CD4-positive, alpha-beta T cell (primary cell): ENCODE measurements around the gene GPC6. TPM values are rescaled to one million over a fixed set of nuclear protein-coding genes. Genes with fewer than 3 reads are reported as not detected.

Experiments used
- ATAC-seq: fragments of 200-7000 bp; cut with Tn5 transposase; one replicate; pipeline ENCODE4 v1.10.0; 2022; ENCODE audit warnings: mild to moderate bottlenecking; ENCODE audit not compliant: poor library complexity
- CTCF ChIA-PET: fragments of 350-600 bp; sonication (Branson Sonifier 250); formaldehyde crosslinking; loops from one replicate; lab custom pipeline; 2021; ENCODE audit warnings: antibody characterized with exemption, inconsistent platforms; lab: Charles Lee
- POLR2A ChIA-PET: fragments of 350-600 bp; sonication (Branson Sonifier 250); formaldehyde crosslinking; loops from one replicate; lab custom pipeline; 2021; ENCODE audit warnings: antibody characterized with exemption, inconsistent platforms; lab: Charles Lee
- DNase-seq, 14 experiments: peaks; one replicate each; pipeline ENCODE4 v3.0.0-alpha.2; 2013 to 2020; ENCODE audit warnings: mixed read lengths in 2 of 14
- H3K27ac ChIP-seq, 2 donors: one replicate each; pipeline versions ENCODE4 v1.5.1 to v1.7.0; 2013; ENCODE audit warnings: low read length in 2 of 2, low read depth in 1 of 2, mild to moderate bottlenecking in 1 of 2
- H3K27me3 ChIP-seq, 2 experiments: 1 replicate in 1 of 2; 2 replicates in 1 of 2; pipeline versions ENCODE4 v1.6.1 to v1.7.0; 2013; ENCODE audit warnings: low read length in 2 of 2, control low read depth in 1 of 2, mild to moderate bottlenecking in 1 of 2, moderate library complexity in 1 of 2; ENCODE audit not compliant: insufficient read depth in 2 of 2, control insufficient read depth in 1 of 2
- H3K36me3 ChIP-seq: one replicate; pipeline ENCODE4 v1.6.1; 2013; ENCODE audit warnings: low read length, control low read depth; ENCODE audit not compliant: insufficient read depth
- H3K4me1 ChIP-seq: one replicate; pipeline ENCODE4 v1.6.1; 2013; ENCODE audit warnings: low read length, control low read depth; ENCODE audit not compliant: insufficient read depth
- H3K4me3 ChIP-seq: one replicate; pipeline ENCODE4 v1.5.1; 2013; ENCODE audit warnings: mild to moderate bottlenecking, low read length, moderate library complexity
- H3K9me3 ChIP-seq, 2 experiments: 1 replicate in 1 of 2; 2 replicates in 1 of 2; pipeline versions ENCODE4 v1.6.1 to v1.7.0; 2013; ENCODE audit warnings: low read length in 2 of 2, mild to moderate bottlenecking in 2 of 2, control low read depth in 1 of 2, moderate library complexity in 1 of 2; ENCODE audit not compliant: control insufficient read depth in 1 of 2, insufficient read depth in 1 of 2
- H3K27ac Mint-ChIP-seq: one replicate; pipeline ENCODE4 v1.8.0; 2020; ENCODE audit warnings: mixed read lengths
- H3K27me3 Mint-ChIP-seq: one replicate; pipeline ENCODE4 v1.8.0; 2021; ENCODE audit warnings: mixed read lengths
- H3K36me3 Mint-ChIP-seq: one replicate; pipeline ENCODE4 v1.8.0; 2021; ENCODE audit warnings: low read depth, mixed read lengths
- H3K4me1 Mint-ChIP-seq: one replicate; pipeline ENCODE4 v1.8.0; 2021; ENCODE audit warnings: low read depth, mixed read lengths
- H3K4me3 Mint-ChIP-seq: one replicate; pipeline ENCODE4 v1.8.0; 2020; ENCODE audit warnings: mild to moderate bottlenecking, mixed read lengths
- H3K9me3 Mint-ChIP-seq: one replicate; pipeline ENCODE4 v1.8.0; 2020; ENCODE audit warnings: mixed read lengths
- intact Hi-C, 2 experiments: fragments of 100-400 bp; cut with DNase I in 1 of 2; cut with micrococcal nuclease in 1 of 2; formaldehyde crosslinking; loops; one replicate each; pipeline versions ENCODE4 v1.15.1 to v1.9.0; 2023 to 2025; cut with DNase I, micrococcal nuclease
- total RNA-seq, 174 experiments: library from RNA in 2 of 174; stranded (reverse) in 2 of 174; gene quantifications; one replicate each; pipeline ENCODE4 v1.2.3 and lab custom pipeline; 2021 to 2026
- TF ChIP-seq, protein P1 (sequence below): fragments of 200-600 bp; IDR thresholded peaks from one replicate; pipeline ENCODE4 v1.8.0; 2022; ENCODE audit warnings: antibody characterized with exemption, mild to moderate bottlenecking

The GPC6 gene
- total RNA-seq, 2 experiments from 2014 or later: not detected

- no peaks in the 10 kb centered on the region for H3K4me1 ChIP-seq
- Mint-ChIP-seq H3K4me3 (no peak overlapping the region), H3K27me3 (no peaks in the 10 kb centered on the region), H3K9me3 (no peaks in the 10 kb centered on the region), H3K27ac (no peak overlapping the region), H3K36me3 (no peaks in the 10 kb centered on the region), H3K4me1 (no peaks in the 10 kb centered on the region)
- ChIA-PET POLR2A (no interaction called here), CTCF (no interaction called here)
- no peak for DNase-seq
- H3K4me3 ChIP-seq: no peak overlapping the region
- intact Hi-C loops: no loop called here
- no peaks in the 10 kb centered on the region for H3K36me3 ChIP-seq
- H3K27me3 ChIP-seq: no peaks in the 10 kb centered on the region
- TF ChIP-seq, protein P1, sequence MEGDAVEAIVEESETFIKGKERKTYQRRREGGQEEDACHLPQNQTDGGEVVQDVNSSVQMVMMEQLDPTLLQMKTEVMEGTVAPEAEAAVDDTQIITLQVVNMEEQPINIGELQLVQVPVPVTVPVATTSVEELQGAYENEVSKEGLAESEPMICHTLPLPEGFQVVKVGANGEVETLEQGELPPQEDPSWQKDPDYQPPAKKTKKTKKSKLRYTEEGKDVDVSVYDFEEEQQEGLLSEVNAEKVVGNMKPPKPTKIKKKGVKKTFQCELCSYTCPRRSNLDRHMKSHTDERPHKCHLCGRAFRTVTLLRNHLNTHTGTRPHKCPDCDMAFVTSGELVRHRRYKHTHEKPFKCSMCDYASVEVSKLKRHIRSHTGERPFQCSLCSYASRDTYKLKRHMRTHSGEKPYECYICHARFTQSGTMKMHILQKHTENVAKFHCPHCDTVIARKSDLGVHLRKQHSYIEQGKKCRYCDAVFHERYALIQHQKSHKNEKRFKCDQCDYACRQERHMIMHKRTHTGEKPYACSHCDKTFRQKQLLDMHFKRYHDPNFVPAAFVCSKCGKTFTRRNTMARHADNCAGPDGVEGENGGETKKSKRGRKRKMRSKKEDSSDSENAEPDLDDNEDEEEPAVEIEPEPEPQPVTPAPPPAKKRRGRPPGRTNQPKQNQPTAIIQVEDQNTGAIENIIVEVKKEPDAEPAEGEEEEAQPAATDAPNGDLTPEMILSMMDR: no peak
- no peak overlapping the region for H3K27ac ChIP-seq
- no peaks in the 10 kb centered on the region for H3K9me3 ChIP-seq
- ATAC-seq: no peak
Measured at GRCh38 chr13:94256721-94257120, 1030.1 kb downstream of the GPC6 start.

DNA sequence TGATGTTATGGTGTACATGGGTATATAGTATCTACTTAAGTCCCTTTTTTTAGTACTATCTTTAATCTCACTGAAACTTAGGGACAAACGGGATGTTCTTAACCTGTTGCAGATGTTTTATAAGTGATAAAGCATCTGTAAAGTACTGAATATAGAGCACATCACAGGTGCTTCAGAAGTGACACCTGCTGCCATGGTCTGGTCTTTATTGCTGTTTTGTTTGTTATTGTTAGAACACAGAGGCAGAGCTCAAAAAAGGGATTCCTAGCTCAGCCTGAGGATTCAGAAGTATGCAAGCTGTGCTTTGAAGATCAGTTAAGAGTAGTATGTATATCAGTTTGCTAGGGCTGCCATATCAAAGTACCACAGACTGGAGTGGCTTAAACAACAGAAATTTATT, 1033.4 kb downstream of the GPC6 start:
- ChIA-PET POLR2A (no interaction called here), CTCF (no interaction called here)
- no peaks in the 10 kb centered on the region for H3K4me1 ChIP-seq
- no peaks in the 10 kb centered on the region for H3K9me3 Mint-ChIP-seq
- no peaks in the 10 kb centered on the region for H3K27me3 Mint-ChIP-seq
- no peak overlapping the region for H3K4me3 Mint-ChIP-seq
- H3K36me3 Mint-ChIP-seq: no peaks in the 10 kb centered on the region
- intact Hi-C loops: no loop called here
- no peaks in the 10 kb centered on the region for H3K9me3 ChIP-seq
- H3K4me1 Mint-ChIP-seq: no peaks in the 10 kb centered on the region
- TF ChIP-seq, protein P1: no peak
- DNase-seq (no peak), ATAC-seq (no peak)
- H3K27me3 ChIP-seq: no peaks in the 10 kb centered on the region
- H3K36me3 ChIP-seq: no peaks in the 10 kb centered on the region
- H3K27ac Mint-ChIP-seq: no peak overlapping the region
- no peak overlapping the region for H3K4me3 ChIP-seq
- H3K27ac ChIP-seq: no peak overlapping the region

DNA sequence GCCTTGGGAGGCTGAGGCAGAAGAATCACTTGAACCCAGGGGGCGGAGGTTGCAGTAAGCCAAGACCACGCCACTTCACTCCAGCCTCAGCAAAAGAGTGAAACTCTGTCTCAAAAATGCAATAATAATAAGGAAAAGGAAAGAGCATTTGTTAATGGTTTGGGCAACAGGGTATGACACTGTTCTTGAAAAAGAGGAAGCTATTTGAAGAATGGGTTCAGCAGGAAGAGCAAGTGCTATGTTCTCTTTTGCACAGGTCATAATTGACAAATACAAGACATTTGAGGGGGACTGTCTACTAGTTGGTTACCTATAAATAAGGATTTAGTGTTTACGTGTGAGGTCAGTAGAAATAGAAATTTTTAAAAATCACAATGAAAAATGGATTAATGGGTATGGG, 1034.6 kb downstream of the GPC6 start:
- Histone ChIP-seq H3K9me3 (no peaks in the 10 kb centered on the region), H3K27me3 (no peaks in the 10 kb centered on the region), H3K27ac (no peak overlapping the region), H3K4me3 (no peak overlapping the region), H3K36me3 (no peaks in the 10 kb centered on the region), H3K4me1 (no peaks in the 10 kb centered on the region)
- H3K9me3 Mint-ChIP-seq: no peaks in the 10 kb centered on the region
- POLR2A ChIA-PET: no interaction called here
- H3K27me3 Mint-ChIP-seq: no peaks in the 10 kb centered on the region
- TF ChIP-seq, protein P1: no peak
- CTCF ChIA-PET: no interaction called here
- H3K36me3 Mint-ChIP-seq: no peaks in the 10 kb centered on the region
- H3K4me3 Mint-ChIP-seq: no peak overlapping the region
- DNase-seq: no peak
- H3K27ac Mint-ChIP-seq: no peak overlapping the region
- H3K4me1 Mint-ChIP-seq: no peaks in the 10 kb centered on the region
- ATAC-seq: no peak
- intact Hi-C loops: no loop called here
